Lower leg skin (tissue), 4 donors: ENCODE measurements around the gene CD200. TPM values are rescaled to one million over a fixed set of nuclear protein-coding genes. Genes with fewer than 3 reads are reported as not detected.
A peak's percentile ranks its signal among the peaks of the same experiment; 100 is the strongest.

Experiments
- DNase-seq, 2 donors: peaks; one replicate each; pipeline ENCODE4 v3.0.0-alpha.2; 2019; ENCODE audit warnings: low spot score in 2 of 2
- H3K4me3 ChIP-seq: fragments of 200-600 bp; sonication (generic); 2 replicates; pipeline ENCODE4 v1.5.1; 2017; ENCODE audit warnings: mild to moderate bottlenecking, low read depth; ENCODE audit not compliant: poor library complexity, severe bottlenecking
- POLR2A ChIP-seq, 2 donors: fragments of 450-650 bp; IDR thresholded peaks; one replicate each; pipeline ENCODE4 v1.6.1; 2016 to 2017; ENCODE audit warnings: antibody characterized with exemption in 2 of 2, mild to moderate bottlenecking in 1 of 2, moderate library complexity in 1 of 2
- WGBS, 2 donors: methylation state at CpG; one replicate each; pipeline ENCODE4 v1.1.5; 2018; 5-methylcytosine and 5-hydroxymethylcytosine counted together
- intact Hi-C: fragments of 100-400 bp; cut with DNase I; formaldehyde crosslinking; loops from one replicate; pipeline ENCODE4 v1.15.0; 2023; ENCODE audit warnings: low total_unique reads
- total RNA-seq, 4 donors: library from RNA; depleted of rRNA; stranded (reverse); fragments of >200 nt; gene quantifications; one replicate each; pipeline ENCODE4 v1.1.0, GENCODE V29; 2016
- TF ChIP-seq, protein P1 (sequence below), 3 donors: fragments of 450-650 bp; IDR thresholded peaks; one replicate each; pipeline ENCODE4 v1.5.1; 2016; ENCODE audit warnings: antibody characterized with exemption in 3 of 3, mild to moderate bottlenecking in 3 of 3, moderate library complexity in 2 of 3

The CD200 gene, protein sequence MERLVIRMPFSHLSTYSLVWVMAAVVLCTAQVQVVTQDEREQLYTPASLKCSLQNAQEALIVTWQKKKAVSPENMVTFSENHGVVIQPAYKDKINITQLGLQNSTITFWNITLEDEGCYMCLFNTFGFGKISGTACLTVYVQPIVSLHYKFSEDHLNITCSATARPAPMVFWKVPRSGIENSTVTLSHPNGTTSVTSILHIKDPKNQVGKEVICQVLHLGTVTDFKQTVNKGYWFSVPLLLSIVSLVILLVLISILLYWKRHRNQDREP
- total RNA-seq, result 1 to 10 TPM; 2.7 to 8.2 (median 5.6) TPM

GRCh38 chr3:112333002-112333380, at the start of gene CD200:
CD200 (plus strand) TSS chr3:112333156; CDS start chr3:112333213, 57 bp downstream.
- TF ChIP-seq, protein P1, sequence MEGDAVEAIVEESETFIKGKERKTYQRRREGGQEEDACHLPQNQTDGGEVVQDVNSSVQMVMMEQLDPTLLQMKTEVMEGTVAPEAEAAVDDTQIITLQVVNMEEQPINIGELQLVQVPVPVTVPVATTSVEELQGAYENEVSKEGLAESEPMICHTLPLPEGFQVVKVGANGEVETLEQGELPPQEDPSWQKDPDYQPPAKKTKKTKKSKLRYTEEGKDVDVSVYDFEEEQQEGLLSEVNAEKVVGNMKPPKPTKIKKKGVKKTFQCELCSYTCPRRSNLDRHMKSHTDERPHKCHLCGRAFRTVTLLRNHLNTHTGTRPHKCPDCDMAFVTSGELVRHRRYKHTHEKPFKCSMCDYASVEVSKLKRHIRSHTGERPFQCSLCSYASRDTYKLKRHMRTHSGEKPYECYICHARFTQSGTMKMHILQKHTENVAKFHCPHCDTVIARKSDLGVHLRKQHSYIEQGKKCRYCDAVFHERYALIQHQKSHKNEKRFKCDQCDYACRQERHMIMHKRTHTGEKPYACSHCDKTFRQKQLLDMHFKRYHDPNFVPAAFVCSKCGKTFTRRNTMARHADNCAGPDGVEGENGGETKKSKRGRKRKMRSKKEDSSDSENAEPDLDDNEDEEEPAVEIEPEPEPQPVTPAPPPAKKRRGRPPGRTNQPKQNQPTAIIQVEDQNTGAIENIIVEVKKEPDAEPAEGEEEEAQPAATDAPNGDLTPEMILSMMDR (IDR thresholded peaks at IDR 0.05), result no peak
- TF ChIP-seq POLR2A (IDR thresholded peaks at IDR 0.05), result no peak
- DNase-seq, result peak in 1 of 2 donors; percentile 90
- intact Hi-C loops, result loop anchor here (10.0 kb wide), 1 partner anchor 192 kb away; no protein-coding TSS in a partner anchor
- H3K4me3 ChIP-seq, result peak within 1 kb of the TSS; percentile 29
- WGBS, 2 donors, result 1% methylated on average over 28 of the region's 28 CpGs

DNA sequence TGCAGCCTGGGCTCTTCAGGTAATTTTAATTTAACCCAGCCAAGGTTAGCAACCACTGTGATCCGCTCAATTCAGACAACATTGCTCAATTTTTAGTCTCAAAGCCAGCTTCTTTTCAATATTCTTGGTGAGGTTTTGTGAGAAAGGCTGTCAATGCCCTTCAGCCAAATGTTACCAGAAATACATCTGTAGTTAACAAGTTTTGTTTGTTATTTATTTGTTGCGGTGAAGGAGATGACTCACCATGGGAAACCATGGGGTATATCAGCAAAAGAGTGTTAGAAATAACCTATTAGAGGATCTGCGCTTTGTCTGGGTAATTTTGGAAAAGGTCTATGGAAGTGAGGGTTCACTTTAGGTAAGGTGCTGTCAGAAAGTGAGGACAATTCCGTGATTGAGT, 43.9 kb upstream of the CD200 start:
- no peak for DNase-seq
- intact Hi-C loops, result no loop called here
- TF ChIP-seq, protein P1 (IDR thresholded peaks at IDR 0.05), result no peak
- TF ChIP-seq POLR2A (IDR thresholded peaks at IDR 0.05), result no peak
- H3K4me3 ChIP-seq, result no peak overlapping the region
- 83 to 87% methylated on average over 4 of the region's 4 CpGs for WGBS, 2 donors

- TF ChIP-seq, protein P1 (IDR thresholded peaks at IDR 0.05), result no peak
- no peak for TF ChIP-seq POLR2A (IDR thresholded peaks at IDR 0.05)
- WGBS, 2 donors, result 27 to 29% methylated on average over 15 of the region's 15 CpGs
- intact Hi-C loops, result no loop called here
- DNase-seq, result peak in 1 of 2 donors; percentile 65
- H3K4me3 ChIP-seq, result no peak within 1 kb of the TSS
Observed at GRCh38 chr3:112293368-112294321, 39.3 kb upstream of the CD200 start, which contains the start of gene SLC9C1. SLC9C1 (minus strand) TSS chr3:112294216; CDS start chr3:112286791, 7,425 bp downstream.

- TF ChIP-seq POLR2A (IDR thresholded peaks at IDR 0.05), result no peak
- TF ChIP-seq, protein P1 (IDR thresholded peaks at IDR 0.05), result no peak
- no peak for DNase-seq
- no peak overlapping the region for H3K4me3 ChIP-seq
- intact Hi-C loops, result no loop called here
Observed at GRCh38 chr3:112297714-112298113, 35.2 kb upstream of the CD200 start.

DNA sequence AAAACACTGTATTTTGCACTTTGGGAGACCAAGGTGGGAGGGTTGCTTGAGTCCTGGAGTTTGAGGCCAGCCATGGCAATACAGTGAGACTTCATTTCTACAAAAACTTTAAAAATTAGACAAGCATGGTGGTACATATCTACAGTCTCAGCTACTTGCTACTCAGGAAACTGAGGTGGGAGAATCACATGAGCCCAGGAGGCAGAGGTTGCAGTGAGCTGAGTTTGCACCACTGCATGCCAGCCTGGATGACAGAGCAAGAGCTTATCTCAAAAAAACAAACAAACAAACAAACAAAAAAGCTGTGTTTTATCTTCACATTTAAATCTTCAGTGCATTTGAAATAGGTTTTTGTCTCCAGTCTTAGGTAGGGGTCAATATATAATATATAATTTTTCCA, 34.2 kb upstream of the CD200 start:
- TF ChIP-seq, protein P1 (IDR thresholded peaks at IDR 0.05), result no peak
- TF ChIP-seq POLR2A (IDR thresholded peaks at IDR 0.05), result no peak
- DNase-seq, result no peak
- H3K4me3 ChIP-seq, result no peak overlapping the region
- intact Hi-C loops, result no loop called here
